Tibial nerve (tissue), 4 donors: Measurements from ENCODE around the gene KRT79.

Source experiments
- EP300 ChIP-seq, 2 donors: sonication (generic); formaldehyde crosslinking; IDR thresholded peaks; one replicate each; pipeline ENCODE4 v1.6.1; 2017; ENCODE audit warnings: antibody characterized with exemption in 2 of 2, mild to moderate bottlenecking in 1 of 2
- TF ChIP-seq, protein P1 (sequence below), 5 experiments: fragments of 200-600 bp in 3 of 5; fragments of 450-650 bp in 2 of 5; sonication (generic) in 3 of 5; IDR thresholded peaks; one replicate each; pipeline ENCODE4 v1.5.1; 2016 to 2019; ENCODE audit warnings: antibody characterized with exemption in 5 of 5, mild to moderate bottlenecking in 3 of 5, moderate library complexity in 2 of 5

DNA sequence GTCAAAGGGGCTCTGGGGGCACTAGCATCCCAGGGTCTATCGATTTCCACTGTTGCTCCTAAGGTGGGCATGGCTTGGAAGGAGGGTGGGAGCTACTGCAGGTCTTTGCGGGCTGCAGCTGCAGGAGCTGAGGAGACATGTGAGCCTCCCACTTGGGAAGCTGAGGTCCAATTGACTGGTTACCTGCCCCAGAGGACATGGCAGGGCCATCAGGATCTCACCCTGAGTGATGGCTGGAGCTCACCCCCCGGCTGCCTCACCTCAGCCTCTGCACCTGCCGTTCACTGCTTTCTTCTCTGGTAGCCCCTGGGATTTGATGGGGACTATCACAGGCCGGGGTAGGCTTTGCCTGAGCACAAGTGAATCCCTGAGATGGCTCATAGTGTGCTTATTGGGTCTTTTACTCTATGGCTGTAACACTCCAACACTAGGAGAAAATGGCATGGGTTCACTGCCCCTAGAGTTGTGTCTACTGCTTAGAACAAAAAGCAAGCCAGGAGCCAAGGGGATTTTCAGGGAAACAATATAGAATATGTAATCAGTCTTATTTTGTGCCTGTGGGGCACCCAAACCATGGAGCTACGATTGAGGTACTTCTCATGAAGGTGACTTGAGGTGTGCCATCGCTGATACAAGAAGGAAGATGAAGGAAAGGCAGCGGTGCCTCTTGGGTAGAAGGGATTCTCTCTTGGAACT, 17.0 kb downstream of the KRT79 start:
- TF ChIP-seq, protein P1, sequence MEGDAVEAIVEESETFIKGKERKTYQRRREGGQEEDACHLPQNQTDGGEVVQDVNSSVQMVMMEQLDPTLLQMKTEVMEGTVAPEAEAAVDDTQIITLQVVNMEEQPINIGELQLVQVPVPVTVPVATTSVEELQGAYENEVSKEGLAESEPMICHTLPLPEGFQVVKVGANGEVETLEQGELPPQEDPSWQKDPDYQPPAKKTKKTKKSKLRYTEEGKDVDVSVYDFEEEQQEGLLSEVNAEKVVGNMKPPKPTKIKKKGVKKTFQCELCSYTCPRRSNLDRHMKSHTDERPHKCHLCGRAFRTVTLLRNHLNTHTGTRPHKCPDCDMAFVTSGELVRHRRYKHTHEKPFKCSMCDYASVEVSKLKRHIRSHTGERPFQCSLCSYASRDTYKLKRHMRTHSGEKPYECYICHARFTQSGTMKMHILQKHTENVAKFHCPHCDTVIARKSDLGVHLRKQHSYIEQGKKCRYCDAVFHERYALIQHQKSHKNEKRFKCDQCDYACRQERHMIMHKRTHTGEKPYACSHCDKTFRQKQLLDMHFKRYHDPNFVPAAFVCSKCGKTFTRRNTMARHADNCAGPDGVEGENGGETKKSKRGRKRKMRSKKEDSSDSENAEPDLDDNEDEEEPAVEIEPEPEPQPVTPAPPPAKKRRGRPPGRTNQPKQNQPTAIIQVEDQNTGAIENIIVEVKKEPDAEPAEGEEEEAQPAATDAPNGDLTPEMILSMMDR (IDR thresholded peaks at IDR 0.05): no peak
- no peak for TF ChIP-seq EP300 (IDR thresholded peaks at IDR 0.05)
